ENCODE results near the gene RAB36.
"Not testable (repeated sequence)": the region's sequence is repeated elsewhere in the genome, so short reads cannot be mapped to it uniquely, and the experiment has no call there.

The RAB36 gene

DNA sequence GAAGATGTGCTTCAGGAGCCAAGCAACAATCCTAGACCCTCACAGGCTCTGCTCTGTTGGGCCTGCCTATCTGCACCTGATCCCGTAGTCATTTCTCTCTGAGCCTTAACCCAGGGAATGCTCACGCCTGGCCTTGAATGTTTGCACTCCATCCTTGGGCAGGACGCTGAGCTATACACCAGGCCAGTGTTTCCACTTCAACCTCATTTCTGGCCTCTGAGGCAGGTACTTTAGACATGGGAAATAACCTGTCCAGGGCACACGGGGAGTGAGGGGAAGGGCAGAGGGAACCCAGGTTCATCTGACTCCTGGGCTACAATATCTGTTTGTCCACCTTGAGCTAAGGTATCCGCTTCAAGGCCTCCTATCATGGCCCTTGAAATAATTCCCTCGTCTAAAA is 13.3 kb upstream of the RAB36 start:
- peak in 2 of 10 donors; percentile 19 to 39 for DNase-seq
- intact Hi-C loops (cut with DNase I): no loop called here

DNA sequence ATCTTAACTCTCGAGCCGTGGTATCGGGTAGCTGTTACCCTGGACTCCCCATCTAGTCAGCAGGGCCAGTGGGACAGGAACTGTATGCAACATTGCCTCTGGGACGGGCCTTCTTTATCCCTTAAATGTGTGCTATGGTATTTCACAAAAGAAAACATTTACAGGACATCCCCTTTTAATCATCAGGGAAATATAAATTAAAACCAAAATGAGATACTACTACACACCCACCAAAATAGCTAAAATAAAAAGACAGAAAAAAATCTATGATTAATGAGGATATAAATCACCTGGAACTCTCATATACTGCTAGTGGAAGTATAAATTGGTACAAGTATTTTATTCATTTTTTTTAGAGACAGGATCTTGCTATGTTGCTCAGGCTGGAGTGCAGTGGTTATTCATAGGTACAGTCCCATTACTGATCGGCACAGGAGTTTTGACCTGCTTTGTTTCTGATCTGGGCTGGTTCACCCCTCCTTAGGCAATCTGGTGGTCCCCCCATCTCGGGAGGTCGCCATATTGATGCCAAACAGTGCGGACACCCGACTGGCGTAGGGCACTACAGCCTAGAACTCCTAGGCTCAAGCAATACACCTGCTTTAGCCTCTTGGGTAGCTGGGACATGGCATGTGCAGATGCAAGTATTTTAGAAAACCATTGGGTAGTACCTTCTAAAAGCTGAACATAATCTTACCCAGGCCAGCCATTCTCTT is 12.7 kb upstream of the RAB36 start:
- peak in 2 of 10 donors; percentile 11 to 24 for DNase-seq
- intact Hi-C loops (cut with DNase I): no loop called here

GRCh38 chr22:23133922-23134321 is 11.4 kb upstream of the RAB36 start:
- intact Hi-C loops (cut with DNase I): no loop called here
- DNase-seq: peak in 2 of 10 donors; percentile 24 to 29

- intact Hi-C loops (cut with DNase I): not testable (repeated sequence)
- peak in 1 of 10 donors; percentile 13 for DNase-seq
These were observed 8.3 kb upstream of the RAB36 start for GRCh38 chr22:23136991-23137390.

GRCh38 chr22:23137468-23137867 is 7.8 kb upstream of the RAB36 start:
- DNase-seq: no peak
- intact Hi-C loops (cut with DNase I): no loop called here

GRCh38 chr22:23137905-23138561 is 7.2 kb upstream of the RAB36 start:
- DNase-seq: peak in 2 of 10 donors; percentile 21 to 32
- intact Hi-C loops (cut with DNase I): no loop called here

- peak in 2 of 10 donors; percentile 35 to 47 for DNase-seq
- intact Hi-C loops (cut with DNase I): no loop called here
These were observed 6.5 kb upstream of the RAB36 start for GRCh38 chr22:23138584-23139435.

DNA sequence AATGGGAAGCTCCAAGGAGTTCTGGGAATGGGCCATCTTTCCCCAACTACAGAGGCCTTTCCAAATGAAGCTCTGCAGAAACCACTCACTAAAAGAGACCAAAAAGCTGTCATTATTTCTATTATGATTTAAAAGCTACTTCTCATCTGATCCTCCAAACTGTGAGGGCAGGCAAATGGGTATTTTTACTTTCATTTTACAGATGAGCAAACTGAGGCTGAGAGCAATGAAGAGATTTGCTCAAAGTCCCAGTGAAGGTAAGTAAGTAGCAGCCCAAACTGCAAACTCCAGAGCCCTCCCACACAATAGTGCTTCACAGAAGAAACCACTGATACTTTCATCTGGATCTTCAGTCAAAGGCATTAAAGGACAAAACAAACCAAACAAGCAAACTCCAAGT is 4.9 kb upstream of the RAB36 start:
- no peak for DNase-seq
- intact Hi-C loops (cut with DNase I): no loop called here

DNA sequence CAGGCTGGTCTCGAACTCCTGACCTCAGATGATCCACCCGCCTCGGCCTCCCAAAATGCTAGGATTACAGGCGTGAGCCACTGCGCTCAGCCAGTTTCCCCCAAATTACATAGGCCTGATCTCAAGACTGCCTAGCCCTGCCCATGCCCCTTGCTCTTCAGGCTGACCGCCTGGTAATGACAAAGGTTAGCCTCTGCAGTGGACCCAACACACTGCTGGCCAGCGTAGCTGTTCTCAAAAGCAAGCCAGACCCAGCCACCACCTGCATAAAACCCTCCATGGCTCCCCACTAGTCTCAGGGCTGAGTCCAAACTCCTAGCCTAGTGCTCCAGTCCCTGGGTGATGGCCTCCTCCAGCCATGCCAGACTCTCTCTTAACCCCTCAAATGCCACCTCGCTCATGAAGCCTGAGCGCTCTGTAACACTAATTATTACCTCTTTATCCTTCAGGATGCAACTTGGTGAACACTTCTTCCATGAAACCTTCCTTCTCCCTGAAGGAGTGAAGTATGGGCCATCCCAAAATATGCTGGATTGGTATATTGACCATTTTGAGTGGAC is 2.7 kb upstream of the RAB36 start:
- intact Hi-C loops (cut with DNase I): no loop called here
- DNase-seq: peak in 2 of 10 donors; percentile 19 to 67

- DNase-seq: peak in 1 of 10 donors; percentile 22
- intact Hi-C loops (cut with DNase I): no loop called here
These were observed 2.2 kb upstream of the RAB36 start for GRCh38 chr22:23143119-23143518.

DNA sequence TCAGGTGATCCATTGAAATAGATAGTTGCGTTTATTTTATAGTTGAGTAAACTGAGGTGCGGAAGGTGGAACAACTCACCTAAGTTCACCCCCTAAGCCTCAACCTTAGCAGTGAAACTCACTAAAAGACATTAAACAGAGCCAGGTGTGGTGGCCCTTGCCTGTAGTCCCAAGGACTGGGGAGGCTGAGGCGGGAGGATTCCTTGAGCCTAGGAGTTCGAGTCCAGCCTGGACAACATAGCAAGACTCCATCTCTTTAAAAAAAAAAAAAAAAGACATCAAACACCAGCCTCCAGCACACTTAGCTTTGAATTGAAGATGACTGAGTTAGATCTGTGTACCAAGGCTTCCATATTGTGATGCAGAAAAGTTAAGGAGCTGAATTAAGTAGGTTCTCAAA is 845 bp upstream of the RAB36 start:
- DNase-seq: peak in 2 of 10 donors; percentile 20 to 44
- intact Hi-C loops (cut with DNase I): no loop called here

DNA sequence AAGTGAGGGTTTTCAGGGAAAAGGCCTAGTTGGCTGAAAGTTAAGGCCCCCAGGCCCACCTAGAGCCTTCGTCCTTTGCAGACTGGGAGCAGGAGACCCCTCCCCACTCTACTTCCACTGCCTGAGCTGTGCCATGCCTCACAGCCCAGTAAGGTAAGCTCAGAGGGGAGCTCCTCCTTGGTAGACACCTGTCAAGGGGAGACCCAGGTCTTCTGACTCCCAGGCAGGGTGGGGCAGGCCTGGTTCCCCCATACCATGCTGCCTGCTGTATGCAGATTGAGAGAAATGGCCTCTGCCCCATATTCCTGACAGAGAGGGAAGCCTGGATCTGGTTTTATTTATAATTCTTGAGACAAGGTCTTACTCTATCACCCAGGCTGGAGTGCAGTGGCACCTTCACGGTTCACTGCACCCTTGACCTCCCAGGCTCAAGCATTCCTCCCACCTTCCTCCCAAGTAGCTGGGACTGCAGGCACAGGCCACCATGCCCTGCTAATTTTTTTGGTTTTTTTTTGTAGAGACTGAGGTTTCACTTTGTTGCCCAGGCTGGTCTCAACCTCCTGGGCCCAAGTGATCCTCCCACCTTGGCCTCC is 697 bp downstream of the RAB36 start:
- intact Hi-C loops (cut with DNase I): no loop called here
- DNase-seq: peak in 1 of 10 donors; percentile 29

GRCh38 chr22:23146478-23147205 is 1.4 kb downstream of the RAB36 start:
- DNase-seq: peak in 2 of 10 donors; percentile 5 to 51
- intact Hi-C loops (cut with DNase I): no loop called here

GRCh38 chr22:23147617-23148387 is 2.5 kb downstream of the RAB36 start:
- intact Hi-C loops (cut with DNase I): no loop called here
- peak in 1 of 10 donors; percentile 11 for DNase-seq

DNA sequence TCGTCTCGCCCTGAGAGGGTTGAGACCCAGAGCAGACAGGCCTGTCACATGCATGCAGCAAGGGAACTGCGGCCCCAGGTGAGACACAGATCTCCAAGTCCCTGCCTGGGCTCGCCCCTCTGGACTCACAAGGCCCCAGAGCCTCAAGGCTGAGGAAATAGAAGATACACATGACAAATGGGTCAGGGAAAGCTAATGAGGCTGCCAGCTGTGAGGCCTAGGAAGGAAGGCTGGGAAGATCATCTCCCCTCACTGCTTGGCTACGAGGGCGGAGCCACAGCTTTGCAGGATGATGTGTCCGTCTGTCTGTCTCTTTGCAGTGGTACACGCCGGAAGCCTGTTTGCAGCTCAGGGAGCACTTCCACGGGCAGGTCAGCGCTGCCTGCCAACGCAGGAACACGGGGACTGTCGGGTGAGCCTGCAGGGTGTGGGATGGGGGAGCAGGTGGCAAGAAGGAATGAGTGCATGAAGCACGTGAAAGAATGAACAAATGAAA is 4.5 kb downstream of the RAB36 start:
- intact Hi-C loops (cut with DNase I): no loop called here
- DNase-seq: peak in 1 of 10 donors; percentile 36

DNA sequence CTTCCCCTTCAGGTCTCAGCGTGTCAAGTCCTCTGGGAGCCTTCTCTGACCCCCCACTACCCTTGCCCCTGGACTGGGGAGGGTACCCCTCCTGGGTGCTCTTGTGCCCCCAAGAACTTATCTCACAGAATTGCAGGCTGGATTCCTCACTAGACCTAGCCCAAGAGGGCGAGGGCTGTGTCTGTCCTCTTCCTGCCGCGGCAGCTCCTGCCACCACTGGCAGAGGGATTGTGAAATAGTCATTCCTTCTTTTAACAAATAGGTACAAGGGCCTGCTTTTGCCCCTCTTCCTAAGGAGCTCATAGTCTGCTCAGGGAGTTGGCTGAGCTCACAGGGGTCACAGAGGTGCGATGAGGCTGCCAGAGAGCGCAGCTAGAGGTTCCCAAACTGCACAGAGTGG is 5.5 kb downstream of the RAB36 start:
- intact Hi-C loops (cut with DNase I): no loop called here
- DNase-seq: peak in 1 of 10 donors; percentile 48

DNA sequence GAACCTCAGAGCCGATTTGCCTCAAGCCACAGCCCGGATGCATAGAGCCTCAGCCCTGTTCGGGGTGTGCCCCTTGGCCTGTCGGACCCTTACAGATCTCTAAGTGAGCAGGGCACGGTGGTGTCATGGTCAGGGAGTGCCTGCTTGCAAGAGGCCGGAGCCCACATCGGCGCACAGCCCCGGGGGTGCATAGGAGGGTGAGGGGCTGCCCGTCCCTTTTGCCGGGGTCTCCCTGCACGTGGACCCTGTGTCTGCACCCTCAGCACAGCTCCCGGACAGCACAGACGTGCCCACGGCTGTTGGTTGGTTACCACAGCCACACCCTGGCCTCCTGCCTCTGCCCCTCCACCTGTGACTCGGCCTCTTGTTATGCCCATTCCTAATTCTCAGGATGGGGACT is 6.5 kb downstream of the RAB36 start:
- DNase-seq: peak in 2 of 10 donors; percentile 72 to 80
- intact Hi-C loops (cut with DNase I): no loop called here

- DNase-seq: peak in 2 of 10 donors; percentile 67 to 69
- intact Hi-C loops (cut with DNase I): no loop called here
These were observed 7.2 kb downstream of the RAB36 start for GRCh38 chr22:23152238-23153114.
